Stimulated activated CD4-positive, alpha-beta T cell treated with anti-CD3 and anti-CD28 coated beads, Interleukin-12 subunit alpha, Interleukin-12 subunit beta, amount 100 ng/mL, for 4 hours (primary cell): ENCODE results near the gene SGK1.
"Not testable (repeated sequence)": the region's sequence is repeated elsewhere in the genome, so short reads cannot be mapped to it uniquely, and the experiment has no call there.

Experiments used
- DNase-seq: peaks from one replicate; pipeline ENCODE4 v3.0.0-alpha.2; 2020

The SGK1 gene

GRCh38 chr6:134217105-134217797 is 100.7 kb downstream of the SGK1 start:
- DNase-seq, result no peak

GRCh38 chr6:134216301-134217010 is 101.5 kb downstream of the SGK1 start:
- no peak for DNase-seq

- not testable (repeated sequence) for DNase-seq
These were observed 104.5 kb downstream of the SGK1 start for GRCh38 chr6:134213410-134213809.

GRCh38 chr6:134211297-134211696 is 106.6 kb downstream of the SGK1 start:
- DNase-seq, result no peak

- no peak for DNase-seq
These were observed 110.5 kb downstream of the SGK1 start for GRCh38 chr6:134207421-134207820.

- no peak for DNase-seq
These were observed 112.5 kb downstream of the SGK1 start for GRCh38 chr6:134205366-134205765.

GRCh38 chr6:134204759-134205158 is 113.2 kb downstream of the SGK1 start:
- not testable (repeated sequence) for DNase-seq

GRCh38 chr6:134204031-134204430 is 113.9 kb downstream of the SGK1 start:
- no peak for DNase-seq

- no peak for DNase-seq
These were observed 116.2 kb downstream of the SGK1 start for GRCh38 chr6:134201716-134202115.

- no peak for DNase-seq
These were observed 117.9 kb downstream of the SGK1 start for GRCh38 chr6:134199848-134200606.

- no peak for DNase-seq
These were observed 119.8 kb downstream of the SGK1 start for GRCh38 chr6:134198093-134198492.

GRCh38 chr6:134197685-134198084 is 120.2 kb downstream of the SGK1 start:
- DNase-seq, result not testable (repeated sequence)

- no peak for DNase-seq
These were observed 121.2 kb downstream of the SGK1 start for GRCh38 chr6:134196568-134197193.

GRCh38 chr6:134195985-134196384 is 121.9 kb downstream of the SGK1 start:
- no peak for DNase-seq

- DNase-seq, result no peak
These were observed 122.6 kb downstream of the SGK1 start for GRCh38 chr6:134195164-134195906.

- no peak for DNase-seq
These were observed 124.1 kb downstream of the SGK1 start for GRCh38 chr6:134193536-134194498.

- DNase-seq, result not testable (repeated sequence)
These were observed 125.3 kb downstream of the SGK1 start for GRCh38 chr6:134192609-134193008.

- no peak for DNase-seq
These were observed 127.0 kb downstream of the SGK1 start for GRCh38 chr6:134190883-134191282.

- DNase-seq, result no peak
These were observed 130.2 kb downstream of the SGK1 start for GRCh38 chr6:134187751-134188150.

- DNase-seq, result no peak
These were observed 130.8 kb downstream of the SGK1 start for GRCh38 chr6:134187154-134187553.

GRCh38 chr6:134186355-134186754 is 131.6 kb downstream of the SGK1 start:
- DNase-seq, result no peak
